Activated T-helper 17 cell treated with anti-CD3 and anti-CD28 coated beads, Interleukin-2, amount 50 U/mL, for 72 hours (primary cell): ENCODE results near the gene KLK13. TPM values are rescaled to one million over a fixed set of nuclear protein-coding genes. Genes with fewer than 3 reads are reported as not detected.

Experiments used
- ATAC-seq: fragments of 150-1000 bp; cut with Tn5 transposase; replicated peaks from 2 replicates; pipeline ENCODE4 v1.10.0; 2021; ENCODE audit warnings: mild to moderate bottlenecking, moderate library complexity
- H3K27ac Mint-ChIP-seq: one replicate; pipeline ENCODE4 v1.8.0; 2022; ENCODE audit warnings: mixed read lengths
- H3K27me3 Mint-ChIP-seq: one replicate; pipeline ENCODE4 v1.8.0; 2022; ENCODE audit warnings: mixed read lengths
- H3K36me3 Mint-ChIP-seq: one replicate; pipeline ENCODE4 v1.8.0; 2022; ENCODE audit warnings: low read depth, mild to moderate bottlenecking, mixed read lengths
- H3K4me1 Mint-ChIP-seq: one replicate; pipeline ENCODE4 v1.8.0; 2022; ENCODE audit warnings: mixed read lengths
- H3K4me3 Mint-ChIP-seq: one replicate; pipeline ENCODE4 v1.8.0; 2022; ENCODE audit warnings: mild to moderate bottlenecking, mixed read lengths
- H3K9me3 Mint-ChIP-seq: one replicate; pipeline ENCODE4 v1.8.0; 2022; ENCODE audit warnings: mixed read lengths
- total RNA-seq, 2 donors: library from RNA; stranded (reverse); gene quantifications; one replicate each; pipeline ENCODE4 v1.2.3, GENCODE V29; 2022

Gene KLK13, protein sequence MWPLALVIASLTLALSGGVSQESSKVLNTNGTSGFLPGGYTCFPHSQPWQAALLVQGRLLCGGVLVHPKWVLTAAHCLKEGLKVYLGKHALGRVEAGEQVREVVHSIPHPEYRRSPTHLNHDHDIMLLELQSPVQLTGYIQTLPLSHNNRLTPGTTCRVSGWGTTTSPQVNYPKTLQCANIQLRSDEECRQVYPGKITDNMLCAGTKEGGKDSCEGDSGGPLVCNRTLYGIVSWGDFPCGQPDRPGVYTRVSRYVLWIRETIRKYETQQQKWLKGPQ
- not detected for total RNA-seq

DNA sequence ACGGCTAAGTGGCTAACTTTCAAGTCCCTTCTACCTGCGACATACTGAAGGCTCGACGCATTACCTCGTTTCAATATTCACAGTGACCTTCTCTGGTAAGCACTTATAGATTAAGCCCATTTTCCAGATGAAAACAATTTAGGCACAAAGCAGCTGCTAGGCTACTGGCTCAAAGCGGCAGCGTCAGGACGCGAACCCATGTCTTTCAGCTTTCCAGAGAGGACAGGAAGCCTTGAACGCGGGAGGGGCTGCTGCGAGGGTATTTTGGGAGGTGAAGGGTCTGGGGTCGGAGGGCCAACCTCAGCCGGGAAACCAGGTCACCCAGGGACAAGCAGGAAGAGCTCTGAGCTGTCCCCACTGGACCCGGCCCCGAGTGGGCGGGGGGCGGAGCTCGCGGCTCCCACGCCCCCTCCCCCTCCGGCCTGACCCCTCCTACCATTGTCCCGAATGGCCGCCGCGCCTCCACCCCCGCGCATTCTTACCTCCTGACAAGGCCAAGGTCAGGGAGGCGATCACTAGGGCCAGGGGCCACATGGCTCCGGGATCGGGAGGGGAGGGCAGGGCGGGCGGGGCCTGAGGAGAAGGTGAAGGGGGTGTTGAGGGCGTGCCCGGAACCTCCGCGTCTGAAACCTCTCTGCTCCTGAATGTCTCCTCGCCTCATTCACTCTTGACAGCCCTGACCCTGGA, at the start of gene KLK13:
KLK13 (minus strand) TSS at position 559 of the 687 bp plus-strand sequence; CDS start at position 534, 25 bp downstream.
- H3K4me1 Mint-ChIP-seq: no peaks in the 10 kb centered on the region
- H3K27me3 Mint-ChIP-seq: peaks cover 50% of the 10 kb centered on the region
- no peaks in the 10 kb centered on the region for H3K9me3 Mint-ChIP-seq
- no peak for ATAC-seq
- no peak within 1 kb of the TSS for H3K27ac Mint-ChIP-seq
- H3K4me3 Mint-ChIP-seq: no peak within 1 kb of the TSS
- H3K36me3 Mint-ChIP-seq: no peaks in the 10 kb centered on the region

DNA sequence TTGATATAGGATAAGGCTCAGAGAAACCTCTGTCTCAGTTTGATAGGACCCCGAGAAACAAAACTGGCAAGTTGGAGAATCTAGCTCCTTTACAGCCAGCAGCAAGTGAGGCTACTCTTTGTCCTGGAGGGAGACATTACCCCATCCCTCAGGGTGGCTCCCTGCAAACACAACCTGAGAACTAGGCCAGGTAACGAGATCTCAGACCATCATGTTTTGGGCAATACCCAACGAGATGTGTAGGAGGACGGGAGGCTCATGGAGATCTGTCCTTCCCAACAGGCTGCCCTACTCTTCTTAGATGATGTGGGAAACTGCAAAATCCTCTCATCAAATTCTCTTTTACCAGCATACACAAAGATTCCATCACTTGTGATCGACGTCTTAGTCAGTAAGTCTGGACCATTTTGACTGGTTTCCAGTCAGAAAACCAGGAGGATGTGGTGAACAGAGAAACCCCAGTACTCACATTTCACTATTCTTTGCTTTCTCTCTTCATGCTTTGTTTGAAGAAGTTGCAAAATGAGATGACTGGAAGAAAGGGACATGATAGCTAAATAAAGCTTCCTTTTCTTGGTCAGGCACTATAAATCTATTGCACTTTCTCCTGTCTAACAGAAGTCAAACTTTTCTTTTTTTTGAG, 49.3 kb upstream of the KLK13 start:
- Mint-ChIP-seq H3K36me3 (no peaks in the 10 kb centered on the region), H3K9me3 (no peaks in the 10 kb centered on the region), H3K27me3 (no peaks in the 10 kb centered on the region), H3K4me1 (peaks cover 5% of the 10 kb centered on the region), H3K4me3 (no peak overlapping the region), H3K27ac (no peak overlapping the region)
- ATAC-seq: peak; percentile 92

DNA sequence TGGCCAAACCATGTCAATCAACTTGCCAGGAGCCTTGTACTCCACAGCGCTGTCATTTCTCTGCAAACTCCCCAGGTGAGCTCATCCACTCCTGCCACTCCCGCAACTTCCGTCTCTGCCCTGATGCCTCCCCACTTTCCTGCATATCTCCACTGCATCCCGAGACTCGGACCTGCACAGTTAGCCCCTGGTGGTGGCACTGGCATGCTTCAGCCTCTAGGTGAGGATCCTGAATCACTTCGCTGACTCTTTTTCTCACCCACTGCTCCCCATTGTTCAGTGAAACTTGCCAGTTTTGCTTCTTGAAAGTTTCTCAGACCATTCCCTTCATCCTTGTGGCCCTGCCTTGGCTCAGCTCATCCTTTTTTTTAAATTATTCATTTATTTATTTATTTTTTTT, 46.7 kb upstream of the KLK13 start:
- Mint-ChIP-seq H3K4me1 (peaks cover 10% of the 10 kb centered on the region), H3K9me3 (no peaks in the 10 kb centered on the region)

DNA sequence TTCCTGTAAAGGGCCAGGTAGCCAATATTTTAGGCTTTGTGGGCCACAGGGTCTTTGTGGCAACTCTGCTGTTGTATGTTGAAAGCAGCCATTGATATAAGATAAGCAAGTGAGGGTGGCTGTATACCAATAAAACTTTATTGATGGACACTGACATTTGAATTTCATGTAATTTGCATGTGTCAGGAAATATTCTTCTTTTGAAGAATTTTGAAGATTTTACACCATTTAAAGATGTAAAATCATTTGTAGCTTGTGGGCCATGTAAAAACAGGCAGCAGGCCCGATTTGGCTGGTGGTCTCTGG, 45.7 kb upstream of the KLK13 start:
- Mint-ChIP-seq H3K27me3 (no peaks in the 10 kb centered on the region), H3K9me3 (no peaks in the 10 kb centered on the region), H3K36me3 (peaks cover 15% of the 10 kb centered on the region), H3K4me1 (peaks cover 11% of the 10 kb centered on the region), H3K27ac (no peak overlapping the region), H3K4me3 (no peak overlapping the region)
- ATAC-seq: no peak

More for the DNA sequence above, 46.7 kb upstream of the KLK13 start:
- no peaks in the 10 kb centered on the region for H3K27me3 Mint-ChIP-seq
- no peak overlapping the region for H3K27ac Mint-ChIP-seq
- H3K4me3 Mint-ChIP-seq: no peak overlapping the region
- ATAC-seq: no peak
- H3K36me3 Mint-ChIP-seq: peaks cover 8% of the 10 kb centered on the region

DNA sequence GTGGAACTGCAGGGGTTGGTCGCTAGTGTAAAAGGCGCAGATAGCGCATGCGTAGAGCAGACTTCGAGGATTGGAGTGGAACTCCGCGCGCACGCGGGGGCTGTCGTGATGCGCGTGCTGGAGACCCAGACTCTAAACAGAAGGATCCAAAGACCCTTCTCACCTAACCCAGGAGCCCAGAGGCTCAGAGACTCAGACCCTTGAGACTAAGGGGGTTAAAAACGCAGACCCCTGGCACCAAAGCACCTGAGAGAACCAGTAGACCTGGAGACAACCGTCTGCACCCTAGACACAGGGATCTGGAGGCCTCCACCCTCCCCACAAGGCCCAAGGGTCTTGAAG, 43.9 kb upstream of the KLK13 start:
- peaks cover 22% of the 10 kb centered on the region for H3K4me1 Mint-ChIP-seq
- peak overlapping the region; percentile 99 for H3K4me3 Mint-ChIP-seq
- no peaks in the 10 kb centered on the region for H3K27me3 Mint-ChIP-seq
- H3K27ac Mint-ChIP-seq: peak overlapping the region; percentile 99
- no peaks in the 10 kb centered on the region for H3K9me3 Mint-ChIP-seq
- ATAC-seq: peak; percentile 30
- peaks cover 30% of the 10 kb centered on the region for H3K36me3 Mint-ChIP-seq

DNA sequence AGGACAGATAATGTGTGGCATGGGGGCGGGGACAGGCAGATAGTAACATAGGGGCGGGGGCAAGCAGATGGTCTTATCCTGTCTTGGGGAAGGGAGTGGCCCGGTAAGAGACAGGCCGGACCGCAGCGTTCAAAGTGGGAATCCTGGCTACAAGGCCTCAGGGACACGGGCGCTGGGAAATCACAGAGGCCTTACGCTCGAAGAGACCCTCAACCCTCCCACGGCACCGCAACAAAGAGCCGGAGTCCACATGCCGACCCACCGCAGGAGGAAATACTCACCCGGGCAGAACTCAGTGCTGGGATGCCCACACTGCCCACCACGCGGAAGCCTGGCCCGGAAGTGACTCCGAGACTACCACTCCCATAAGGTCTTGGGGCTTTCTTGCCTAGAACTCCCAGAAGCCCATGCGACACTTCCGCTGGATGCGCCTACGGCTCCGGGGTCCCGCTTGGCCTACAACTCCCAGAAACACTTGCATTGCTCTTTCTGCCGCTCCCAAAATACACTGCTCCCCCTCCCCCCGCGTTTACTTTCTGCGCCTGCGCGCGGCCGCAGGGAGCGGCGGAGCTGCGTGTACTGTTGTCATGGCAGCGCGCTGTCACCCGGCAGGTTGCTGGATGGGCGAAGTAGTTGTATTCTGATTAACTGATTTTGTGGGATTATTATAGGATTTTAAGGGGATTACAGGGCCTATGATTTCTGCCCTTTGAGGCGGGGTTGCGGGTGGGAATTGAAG, 43.3 kb upstream of the KLK13 start, which contains the start of gene CTU1:
CTU1 (minus strand) TSS at position 344 of the 739 bp plus-strand sequence. CDS start 3,840 bp downstream, outside the sequence.
- Mint-ChIP-seq H3K4me3 (peak within 1 kb of the TSS; percentile 99), H3K27me3 (no peaks in the 10 kb centered on the region), H3K36me3 (peaks cover 35% of the 10 kb centered on the region), H3K27ac (peak within 1 kb of the TSS; percentile 99), H3K9me3 (no peaks in the 10 kb centered on the region), H3K4me1 (peaks cover 22% of the 10 kb centered on the region)
- ATAC-seq: peak; percentile 99

DNA sequence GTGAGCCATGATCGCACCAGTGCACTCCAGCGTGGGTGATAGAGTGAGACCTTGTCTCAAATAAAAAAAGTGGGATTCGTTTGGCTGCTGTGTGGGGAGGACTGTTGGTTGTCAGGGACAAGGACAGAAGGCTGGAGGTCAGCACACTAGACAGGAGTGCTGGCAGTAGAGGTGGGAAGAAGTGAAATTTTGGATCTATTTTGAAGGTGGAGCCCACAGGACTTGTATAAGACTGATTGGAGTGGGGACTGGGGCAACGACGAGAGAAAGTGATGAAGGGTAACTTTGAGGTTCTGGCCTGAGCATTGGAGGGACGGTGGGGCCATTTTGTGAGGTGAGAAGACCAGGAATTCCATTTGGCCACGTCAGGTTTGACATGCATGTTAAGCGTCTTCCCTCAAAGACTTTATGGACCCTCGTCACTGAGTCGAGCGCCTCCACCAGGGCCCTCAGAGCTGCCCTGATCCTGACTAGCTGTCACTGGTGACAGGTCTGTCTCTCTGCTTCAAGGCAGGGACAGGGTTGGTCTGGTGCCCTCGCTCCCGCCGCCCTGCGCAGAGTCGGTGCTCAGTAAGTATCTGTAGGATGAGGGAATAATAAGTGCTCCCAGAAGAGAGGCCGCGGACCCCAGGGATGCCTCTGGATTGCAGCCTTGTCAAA, 42.6 kb upstream of the KLK13 start:
- Mint-ChIP-seq H3K9me3 (no peaks in the 10 kb centered on the region), H3K4me1 (peaks cover 26% of the 10 kb centered on the region), H3K27ac (peak overlapping the region; percentile 99), H3K27me3 (no peaks in the 10 kb centered on the region), H3K4me3 (peak overlapping the region; percentile 99), H3K36me3 (peaks cover 42% of the 10 kb centered on the region)
- no peak for ATAC-seq

DNA sequence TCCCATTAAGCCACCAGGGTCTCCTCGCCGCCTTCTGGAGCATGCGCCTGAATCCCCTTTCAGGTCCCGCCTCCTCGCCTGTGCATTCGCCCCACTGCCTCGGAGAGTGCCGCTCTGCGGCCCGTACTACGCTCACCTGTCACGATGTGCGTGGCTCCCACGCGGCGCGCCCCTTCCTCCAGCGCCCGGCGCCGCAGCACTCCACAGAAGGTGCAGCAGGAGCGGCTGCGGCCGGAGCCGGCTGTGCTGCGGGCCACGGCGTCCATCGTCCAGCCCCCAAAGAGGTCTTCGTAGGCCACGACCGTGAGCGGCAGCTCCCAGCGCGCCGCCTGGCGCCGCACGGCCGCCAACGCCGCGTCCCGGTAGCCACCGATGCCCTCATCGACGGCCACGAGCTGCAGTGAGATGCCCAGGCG, 39.0 kb upstream of the KLK13 start:
- H3K27me3 Mint-ChIP-seq: no peaks in the 10 kb centered on the region
- peaks cover 78% of the 10 kb centered on the region for H3K36me3 Mint-ChIP-seq
- H3K27ac Mint-ChIP-seq: no peak overlapping the region
- no peak for ATAC-seq
- no peaks in the 10 kb centered on the region for H3K9me3 Mint-ChIP-seq
- no peak overlapping the region for H3K4me3 Mint-ChIP-seq
- H3K4me1 Mint-ChIP-seq: peaks cover 28% of the 10 kb centered on the region

DNA sequence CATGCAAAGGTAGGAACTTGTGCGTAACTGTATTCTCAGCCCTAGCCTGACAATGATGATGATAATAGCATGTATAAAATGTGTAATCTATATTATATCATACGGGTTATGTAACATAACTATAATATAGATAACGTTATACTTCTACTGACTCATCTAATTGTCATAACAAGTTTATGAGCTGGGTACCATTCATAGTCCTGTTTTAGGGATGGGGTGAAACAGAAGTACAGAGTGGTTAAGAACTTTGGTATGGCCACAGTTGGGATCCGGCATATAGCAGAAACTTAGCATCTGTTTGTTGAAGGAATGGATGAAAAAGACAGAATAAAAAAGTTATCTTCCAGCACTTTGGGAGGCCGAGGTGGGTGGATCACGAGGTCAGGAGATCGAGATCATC, 38.1 kb upstream of the KLK13 start:
- Mint-ChIP-seq H3K27me3 (no peaks in the 10 kb centered on the region), H3K27ac (peak overlapping the region; percentile 60), H3K36me3 (peaks cover 71% of the 10 kb centered on the region), H3K9me3 (no peaks in the 10 kb centered on the region), H3K4me3 (no peak overlapping the region), H3K4me1 (peaks cover 23% of the 10 kb centered on the region)
- ATAC-seq: no peak

DNA sequence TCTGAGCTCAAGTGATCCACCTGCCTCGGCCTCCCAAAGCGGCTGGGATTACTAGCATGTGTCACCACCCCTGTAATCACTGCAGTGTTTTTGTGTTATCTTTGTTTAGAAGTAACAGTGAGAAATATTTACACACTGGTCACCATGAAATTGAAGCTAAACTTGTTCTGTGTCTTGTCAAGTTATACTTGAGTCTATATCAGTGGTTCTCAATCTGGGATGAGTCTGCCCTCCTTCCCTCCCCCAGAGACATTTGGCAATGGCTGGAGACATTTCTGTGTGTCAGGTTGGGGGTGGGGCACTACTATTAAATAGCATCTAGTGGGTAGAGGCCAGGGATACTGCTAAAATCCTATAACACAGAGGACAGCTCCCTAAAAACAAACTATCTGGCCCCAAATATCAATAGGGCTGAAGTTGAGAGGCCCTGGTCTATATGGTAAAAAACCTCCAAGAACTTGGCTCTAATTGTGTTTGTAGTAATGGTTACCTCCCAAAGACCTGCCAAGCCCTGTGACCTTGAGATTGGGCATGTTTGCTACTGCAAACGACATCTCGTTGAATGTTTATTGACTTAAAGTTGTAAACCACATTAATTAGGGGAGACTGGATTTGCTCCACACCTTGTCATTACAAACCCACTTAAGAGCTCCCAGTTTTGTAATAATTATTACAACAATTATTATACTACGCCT, 36.4 kb upstream of the KLK13 start:
- H3K4me1 Mint-ChIP-seq: peaks cover 33% of the 10 kb centered on the region
- H3K4me3 Mint-ChIP-seq: no peak overlapping the region
- no peak overlapping the region for H3K27ac Mint-ChIP-seq
- peaks cover 79% of the 10 kb centered on the region for H3K36me3 Mint-ChIP-seq
- H3K27me3 Mint-ChIP-seq: no peaks in the 10 kb centered on the region
- no peaks in the 10 kb centered on the region for H3K9me3 Mint-ChIP-seq
- no peak for ATAC-seq

DNA sequence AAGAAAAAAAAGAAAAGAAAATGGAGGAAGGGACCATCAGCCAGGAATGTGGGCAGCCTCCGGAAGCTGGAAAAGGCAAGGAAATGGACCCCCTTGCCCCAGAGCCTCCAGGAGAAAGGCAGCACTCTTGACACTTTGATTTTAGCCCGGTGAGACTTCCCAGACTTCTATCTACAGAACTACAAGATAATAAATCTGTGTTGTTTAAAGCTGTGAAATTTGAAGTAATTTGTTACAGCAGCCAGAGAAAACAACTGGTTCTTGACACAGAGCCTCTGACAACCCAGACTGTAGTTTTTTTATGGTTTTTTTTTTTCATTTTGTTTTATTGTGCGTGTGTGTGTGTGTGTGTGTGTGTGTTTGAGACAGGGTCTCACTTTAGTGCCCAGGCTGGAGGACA, 35.7 kb upstream of the KLK13 start:
- Mint-ChIP-seq H3K27ac (no peak overlapping the region), H3K4me1 (peaks cover 27% of the 10 kb centered on the region), H3K4me3 (no peak overlapping the region), H3K36me3 (peaks cover 73% of the 10 kb centered on the region), H3K27me3 (no peaks in the 10 kb centered on the region), H3K9me3 (no peaks in the 10 kb centered on the region)
- ATAC-seq: no peak

DNA sequence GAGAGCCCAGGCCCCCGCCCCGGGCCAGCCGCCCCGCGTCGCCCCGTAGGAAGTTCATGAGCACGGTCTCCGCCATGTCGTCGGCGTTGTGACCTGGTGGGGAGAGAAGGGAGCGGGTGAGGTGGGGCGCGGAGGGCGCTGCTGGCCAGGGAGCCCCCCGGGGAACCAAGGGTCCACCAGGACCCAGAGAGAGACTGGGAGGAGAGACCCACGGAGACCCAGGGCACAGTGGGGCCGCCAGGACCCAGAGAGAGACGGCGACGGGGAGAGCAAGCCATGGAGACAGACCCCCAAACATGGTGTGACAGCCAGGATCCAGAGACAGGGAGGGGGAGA, 34.1 kb upstream of the KLK13 start:
- H3K9me3 Mint-ChIP-seq: no peaks in the 10 kb centered on the region
- H3K4me3 Mint-ChIP-seq: peak overlapping the region; percentile 20
- no peaks in the 10 kb centered on the region for H3K27me3 Mint-ChIP-seq
- peaks cover 60% of the 10 kb centered on the region for H3K36me3 Mint-ChIP-seq
- H3K27ac Mint-ChIP-seq: no peak overlapping the region
- ATAC-seq: no peak
- peaks cover 21% of the 10 kb centered on the region for H3K4me1 Mint-ChIP-seq

DNA sequence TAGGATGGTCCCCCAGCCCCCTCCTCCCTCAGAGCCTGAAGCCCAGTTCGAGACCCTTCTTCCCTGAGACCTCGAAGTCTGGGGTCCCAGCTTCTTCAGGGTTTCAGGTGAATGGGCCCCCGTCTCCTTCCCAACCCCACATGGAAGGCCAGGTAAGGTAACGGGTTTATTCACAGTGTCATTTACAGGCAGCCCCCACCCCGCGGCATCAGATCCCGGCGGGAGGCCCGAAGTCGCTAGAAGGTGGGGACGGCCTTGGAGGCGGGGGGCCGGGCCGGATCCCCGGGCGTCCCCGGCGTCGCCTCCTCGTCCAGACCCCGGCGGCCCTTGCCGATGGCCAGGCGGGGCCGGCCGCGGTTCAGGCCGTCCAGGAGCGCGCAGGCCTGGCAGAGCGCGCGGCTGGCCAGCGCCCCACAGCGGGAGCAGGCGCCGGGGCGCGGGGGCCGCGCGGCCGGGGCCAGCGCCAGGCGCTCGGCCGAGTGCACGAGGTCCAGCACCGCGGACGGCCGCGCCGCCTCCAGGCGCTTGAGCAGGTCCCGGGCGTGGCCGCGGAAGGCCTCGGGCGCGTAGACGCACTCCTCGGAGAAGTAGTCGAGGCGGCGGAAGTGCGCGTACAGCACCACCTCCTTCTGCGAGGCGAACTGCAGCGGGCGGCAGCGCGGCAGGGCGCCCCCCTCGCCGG, 33.6 kb upstream of the KLK13 start:
- no peak overlapping the region for H3K4me3 Mint-ChIP-seq
- H3K27me3 Mint-ChIP-seq: no peaks in the 10 kb centered on the region
- no peak overlapping the region for H3K27ac Mint-ChIP-seq
- no peaks in the 10 kb centered on the region for H3K9me3 Mint-ChIP-seq
- H3K4me1 Mint-ChIP-seq: peaks cover 27% of the 10 kb centered on the region
- peak; percentile 73 for ATAC-seq
- peaks cover 55% of the 10 kb centered on the region for H3K36me3 Mint-ChIP-seq
